NCI-H1105 (cell line): ENCODE data around the gene TMTC1.
A peak's percentile ranks its signal among the peaks of the same experiment; 100 is the strongest.

Experiments used
- DNase-seq: peaks from one replicate; lab custom pipeline; 2025; lab: John Stamatoyannopoulos, UW

TMTC1 gene

DNA sequence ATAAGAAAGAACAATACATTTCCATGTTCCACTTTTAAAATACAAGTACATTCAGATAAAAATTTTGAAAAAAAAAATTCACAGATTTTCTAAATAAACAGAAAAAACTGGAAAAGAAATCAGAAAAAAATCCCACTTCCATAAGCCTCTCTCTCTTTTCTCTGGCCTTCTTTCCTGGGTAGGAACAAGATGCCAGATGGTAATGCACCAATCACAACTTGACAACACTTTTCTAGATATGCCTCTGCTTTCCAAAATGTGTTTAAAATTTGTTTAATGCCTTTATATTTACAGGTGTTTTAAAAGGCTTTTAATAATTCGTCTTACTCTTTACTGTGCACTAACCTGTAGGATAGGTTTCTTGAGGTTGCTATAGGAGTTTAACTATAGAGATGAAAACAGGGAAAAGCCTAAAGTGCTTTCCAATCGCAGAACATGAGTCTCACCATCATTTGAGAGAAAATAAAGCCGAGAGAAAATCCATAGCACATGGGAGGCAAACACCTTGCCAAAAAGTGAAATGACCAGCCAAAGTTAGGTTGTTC lies 74.2 kb downstream of the TMTC1 start:
- no peak for DNase-seq

DNA sequence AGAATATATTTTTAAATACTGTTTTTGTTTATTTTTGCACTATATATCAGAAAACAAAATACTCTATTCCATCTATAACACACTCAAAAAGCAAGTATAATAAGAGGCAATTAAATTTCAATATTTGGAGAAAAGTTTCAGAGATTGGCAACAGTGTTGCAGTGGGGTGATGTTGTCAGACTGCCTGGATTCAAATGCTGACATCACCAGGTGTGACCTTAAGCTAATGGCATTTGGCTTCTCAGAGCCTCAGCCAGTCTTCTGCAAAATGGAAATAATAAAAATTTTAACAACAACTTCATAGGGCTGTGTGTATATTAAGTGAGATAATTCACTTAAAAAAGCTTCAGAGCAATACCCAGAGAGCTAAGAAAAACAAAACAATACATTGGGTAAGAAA lies 74.7 kb downstream of the TMTC1 start:
- DNase-seq, result no peak

DNA sequence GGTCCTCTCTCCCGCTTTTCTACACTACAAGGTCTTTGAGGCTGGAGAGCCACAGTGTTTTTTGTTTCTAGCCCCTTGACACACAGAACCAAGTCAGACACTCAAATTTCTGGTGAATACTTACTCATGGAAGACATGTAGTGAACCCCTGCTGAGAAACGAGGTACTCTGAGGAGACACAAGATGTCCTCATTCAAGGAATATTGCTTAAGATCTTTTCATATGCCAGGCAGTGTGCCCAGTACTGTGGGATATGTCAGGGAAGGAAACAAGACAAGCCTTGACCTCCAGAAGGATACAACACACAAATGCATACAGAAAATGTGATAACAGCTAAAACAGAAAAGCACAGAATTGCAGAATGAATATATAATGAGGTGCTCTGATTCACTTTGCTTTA lies 75.9 kb downstream of the TMTC1 start:
- DNase-seq, result no peak

DNA sequence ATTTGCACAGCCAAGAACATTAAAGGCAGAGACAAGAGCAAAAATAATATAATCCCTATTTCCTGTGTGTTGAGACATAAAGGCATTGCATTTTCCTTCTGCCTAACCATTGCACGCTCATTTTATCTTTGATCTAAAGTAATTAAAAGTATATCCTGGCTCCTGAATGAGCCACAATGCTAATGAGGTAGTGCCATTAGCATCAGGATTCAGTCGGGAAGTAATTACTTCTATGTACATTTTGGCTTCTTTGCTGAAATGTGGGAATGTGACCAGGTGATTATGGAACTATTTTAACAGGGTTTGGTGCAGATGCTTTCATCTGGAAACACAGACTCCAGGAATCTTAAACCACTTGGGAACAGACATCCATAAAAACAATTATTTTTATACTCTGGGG lies 77.4 kb downstream of the TMTC1 start:
- DNase-seq, result peak; percentile 7

DNA sequence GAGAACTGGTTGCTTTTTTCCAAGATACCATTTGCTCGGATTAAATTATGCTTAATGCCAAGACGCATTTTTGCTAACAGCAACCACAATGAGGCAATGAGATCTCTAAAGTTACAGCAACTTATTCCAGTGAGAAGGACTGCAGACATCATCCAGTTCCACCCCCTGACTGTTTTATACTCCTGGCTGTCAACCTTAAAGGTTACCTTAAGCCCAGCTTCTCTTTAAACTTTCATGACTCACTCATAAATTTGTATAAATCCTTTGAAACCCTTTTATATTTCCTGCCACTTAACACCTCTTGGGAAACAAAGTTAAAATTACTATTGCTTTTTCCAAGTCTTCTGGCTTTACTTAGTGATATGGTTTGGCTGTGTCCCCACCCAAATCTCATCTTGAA lies 80.2 kb downstream of the TMTC1 start:
- no peak for DNase-seq

DNA sequence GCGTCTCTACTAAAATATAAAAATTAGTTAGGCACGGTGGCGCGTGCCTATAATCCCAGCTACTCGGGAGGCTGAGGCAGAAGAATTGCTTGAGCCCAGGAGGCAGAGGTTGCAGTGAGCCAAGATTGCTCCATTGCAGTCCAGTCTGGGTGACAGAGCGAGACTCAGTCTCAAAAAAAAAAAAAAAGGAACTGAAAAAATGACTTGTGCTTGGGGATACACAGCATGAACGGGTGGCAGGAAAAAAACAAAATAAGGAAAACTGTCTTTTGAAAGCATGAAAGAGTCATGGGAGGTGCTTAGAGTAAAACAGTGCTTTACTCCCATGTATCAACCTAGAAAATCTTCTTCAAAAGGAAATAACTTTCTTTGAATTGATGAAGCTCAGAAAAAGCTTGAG lies 80.8 kb downstream of the TMTC1 start:
- no peak for DNase-seq

DNA sequence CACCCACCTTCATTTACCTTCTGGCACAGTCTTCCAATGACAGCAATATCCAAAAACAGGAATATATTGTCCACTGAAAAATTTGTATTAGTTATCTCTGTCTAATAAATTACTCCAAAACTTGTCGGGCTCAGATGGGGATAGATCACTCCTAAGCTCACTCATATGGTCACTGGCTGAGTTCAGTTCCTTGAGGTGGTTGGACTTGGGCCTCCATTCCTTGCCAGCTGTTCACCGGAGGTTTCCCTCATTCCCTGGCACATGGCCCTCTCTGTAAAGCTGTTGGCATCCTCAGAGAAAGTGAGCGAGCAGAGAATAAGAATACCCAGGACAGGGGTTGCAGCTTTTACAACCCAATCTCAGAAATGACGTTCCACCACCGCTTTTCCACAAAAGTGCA lies 81.5 kb downstream of the TMTC1 start:
- no peak for DNase-seq

DNA sequence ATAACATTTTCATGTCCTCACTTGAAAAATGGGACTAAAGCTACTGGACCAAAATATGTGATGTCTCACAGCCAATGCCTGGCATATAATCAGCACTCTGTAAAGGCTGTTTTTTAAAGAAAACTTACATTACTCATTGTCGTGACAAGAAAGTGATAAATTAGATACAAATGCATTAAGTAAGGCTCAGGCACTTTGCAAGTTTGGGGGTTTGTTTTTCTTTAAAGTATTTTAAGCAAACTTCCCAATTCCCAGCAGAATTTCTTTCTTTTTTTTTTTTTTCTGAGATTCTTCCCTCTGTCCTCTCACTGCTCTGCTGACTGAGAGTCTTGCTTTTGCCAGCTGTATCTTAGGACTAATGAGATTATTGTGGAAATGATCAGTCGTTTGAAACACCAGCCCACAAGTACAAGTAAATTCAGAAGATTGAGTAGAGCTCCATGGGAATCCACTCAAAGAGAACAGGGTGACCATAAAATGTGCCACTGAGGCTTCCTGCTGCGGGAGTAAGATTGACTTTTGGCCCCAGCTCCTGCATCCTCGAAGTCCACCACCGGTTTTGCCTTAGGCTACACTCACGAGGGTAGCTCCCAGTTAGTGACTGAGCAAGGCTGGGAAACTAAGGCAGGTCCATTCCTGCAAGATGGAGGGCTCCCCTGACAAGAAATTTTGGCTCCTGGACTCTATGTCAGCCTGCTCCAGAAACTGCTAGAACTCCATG lies 82.8 kb downstream of the TMTC1 start:
- no peak for DNase-seq

DNA sequence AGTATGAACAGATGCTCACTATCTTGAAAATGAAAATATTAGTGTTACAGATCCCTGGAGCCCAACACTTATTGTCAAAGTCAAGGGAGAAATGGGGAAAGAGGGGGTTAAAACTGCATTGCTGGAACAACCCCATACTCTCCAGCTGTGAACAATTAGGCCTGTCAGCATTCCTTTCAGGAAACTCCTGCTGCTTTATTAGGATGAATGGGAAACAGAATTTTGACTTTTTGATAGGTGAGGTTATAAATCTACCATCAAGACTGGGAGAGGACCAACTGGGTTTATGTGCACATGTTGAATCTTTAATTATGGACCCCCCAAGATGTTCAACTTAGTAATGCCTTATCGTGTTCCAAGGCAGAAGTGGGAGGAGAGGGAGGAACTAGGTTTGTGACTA lies 85.0 kb downstream of the TMTC1 start:
- no peak for DNase-seq

DNA sequence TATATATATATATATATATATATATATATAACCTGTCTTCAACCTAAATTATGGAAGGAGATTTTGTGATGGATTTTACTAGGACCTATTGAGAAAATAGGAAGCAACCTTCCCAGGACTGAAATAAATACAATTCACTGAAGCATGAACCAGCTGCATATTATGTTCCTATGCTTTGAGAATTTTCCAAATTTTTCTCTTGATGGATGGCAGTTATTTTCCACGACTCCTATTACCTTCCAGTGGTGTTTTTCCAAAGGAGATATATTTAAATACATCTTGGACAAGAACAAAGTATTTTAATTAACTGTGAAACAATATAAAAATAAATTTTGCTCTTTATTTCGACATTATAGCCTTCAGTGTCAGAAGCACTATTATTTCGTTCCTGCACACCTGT lies 87.9 kb downstream of the TMTC1 start:
- DNase-seq, result no peak

DNA sequence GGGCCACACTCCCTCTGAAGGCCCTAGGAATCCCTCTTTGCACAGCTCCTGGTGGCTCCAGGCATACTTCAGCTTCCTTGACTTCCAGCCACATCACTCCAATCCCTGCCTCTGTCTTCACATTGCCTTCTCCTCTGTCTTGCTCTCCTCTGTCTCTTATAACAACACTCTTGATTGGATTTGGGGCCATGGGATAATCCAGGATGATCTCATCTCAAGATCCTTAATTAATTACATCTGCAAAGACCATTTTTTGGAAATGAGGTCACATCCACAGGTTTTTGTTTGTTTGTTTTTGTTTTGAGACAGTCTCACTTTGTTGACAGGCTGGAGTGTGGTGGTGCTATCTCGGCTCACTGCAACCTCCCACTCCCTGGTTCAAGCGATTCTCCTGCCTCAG lies 88.7 kb downstream of the TMTC1 start:
- no peak for DNase-seq

DNA sequence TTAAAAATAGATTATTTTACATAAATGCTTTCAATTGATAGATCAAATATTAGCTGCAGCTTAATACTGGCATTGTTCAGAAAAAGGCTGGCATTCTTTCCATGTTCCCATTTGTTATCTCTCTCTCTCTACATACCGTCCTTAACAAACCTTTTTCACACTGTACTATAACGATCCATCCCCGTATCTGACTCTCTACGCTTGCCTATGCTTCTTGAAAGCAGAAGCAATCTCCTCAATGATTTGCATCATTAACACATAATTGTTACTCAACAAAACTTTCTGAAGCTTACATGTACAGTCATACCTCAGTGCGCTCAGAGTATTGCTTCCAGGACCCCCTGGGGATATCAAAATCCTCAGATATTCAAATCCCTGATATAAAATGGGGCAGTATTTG lies 89.7 kb downstream of the TMTC1 start:
- DNase-seq, result no peak

DNA sequence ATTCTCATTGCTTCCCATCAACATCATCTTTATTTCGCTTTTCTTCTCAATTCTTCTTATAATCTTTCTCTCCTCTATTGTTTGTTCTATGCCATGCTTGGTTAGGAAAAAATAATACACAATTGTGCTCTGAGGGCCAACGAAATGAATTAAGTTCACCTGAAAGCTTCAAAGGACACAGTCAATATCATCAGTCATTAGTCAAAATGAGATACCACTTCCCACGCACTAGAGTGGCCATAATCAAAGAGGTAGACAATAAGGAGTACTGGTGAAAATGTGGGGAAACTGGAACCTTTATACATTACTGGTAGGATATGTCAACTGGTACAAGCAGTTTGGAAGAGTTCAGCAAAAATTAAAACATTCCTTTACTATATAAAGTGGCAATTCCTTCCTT lies 91.5 kb downstream of the TMTC1 start:
- no peak for DNase-seq

DNA sequence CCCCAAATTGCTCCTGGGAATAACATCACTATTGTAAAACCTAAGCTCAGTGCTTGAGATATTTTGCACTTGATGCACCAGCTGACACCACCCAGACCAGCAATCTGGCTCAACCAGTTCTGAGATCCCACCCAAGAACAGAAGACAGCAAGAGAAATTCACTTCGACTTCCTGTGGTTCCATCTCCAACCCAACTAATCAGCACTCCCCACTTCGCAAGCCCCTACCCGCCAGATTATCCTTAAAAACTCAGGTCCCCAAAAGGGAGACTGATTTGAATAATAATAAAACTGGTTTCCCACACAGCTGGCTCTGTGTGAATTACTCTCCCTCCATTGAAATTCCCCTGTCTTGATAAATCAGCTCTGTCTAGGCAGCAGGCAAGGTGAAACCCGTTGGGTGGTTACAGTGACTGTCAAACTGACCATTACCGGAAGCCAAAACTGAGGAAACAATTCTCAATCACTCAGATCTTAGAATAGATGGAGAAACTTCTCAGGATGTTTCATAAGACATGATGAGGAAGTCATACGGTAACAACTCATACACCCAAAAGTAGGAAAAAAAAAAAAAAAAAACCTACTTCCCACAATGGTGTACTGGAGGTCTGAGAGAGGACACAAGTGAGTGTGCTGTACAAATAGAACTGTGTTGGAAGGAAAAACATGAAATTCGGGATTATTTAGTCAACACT lies 92.4 kb downstream of the TMTC1 start:
- DNase-seq, result no peak

DNA sequence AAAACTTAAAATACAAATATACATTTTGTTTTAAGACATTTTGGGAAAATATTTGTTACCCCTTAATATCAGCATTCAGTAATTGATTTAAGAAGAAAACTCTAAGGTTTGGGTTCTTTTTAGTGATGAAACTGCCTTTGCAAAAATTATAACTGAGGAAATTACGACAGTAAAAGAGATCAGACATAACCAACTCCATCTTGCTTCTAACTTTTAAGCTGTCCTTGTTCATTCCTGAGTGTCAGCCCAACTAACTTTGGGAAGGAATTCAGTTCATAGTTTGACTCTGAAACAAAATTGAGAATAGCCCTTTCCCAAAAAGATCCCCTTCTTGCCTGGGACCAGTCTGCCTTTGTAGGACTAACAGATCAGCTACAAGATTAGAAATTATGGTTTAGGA lies 93.0 kb downstream of the TMTC1 start:
- no peak for DNase-seq

DNA sequence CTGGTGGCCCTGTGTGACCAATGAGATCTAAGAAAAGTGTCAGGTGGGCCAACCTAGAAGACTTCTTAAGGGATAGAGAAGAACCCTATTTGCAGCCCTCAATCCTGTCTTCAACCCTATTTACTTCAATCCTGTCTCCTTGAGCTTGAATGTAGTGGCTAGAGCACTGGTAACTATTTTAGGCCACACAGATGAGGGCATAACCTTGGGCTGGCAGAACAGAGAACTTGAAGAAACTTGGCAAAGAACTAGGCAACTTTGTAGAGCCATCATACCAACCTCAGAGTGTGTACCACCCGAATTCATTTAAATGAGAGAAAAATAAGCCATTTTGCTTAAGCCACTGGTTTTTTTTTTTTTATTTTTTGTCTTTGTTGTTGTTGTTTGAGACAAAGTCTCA lies 94.8 kb downstream of the TMTC1 start:
- DNase-seq, result no peak

DNA sequence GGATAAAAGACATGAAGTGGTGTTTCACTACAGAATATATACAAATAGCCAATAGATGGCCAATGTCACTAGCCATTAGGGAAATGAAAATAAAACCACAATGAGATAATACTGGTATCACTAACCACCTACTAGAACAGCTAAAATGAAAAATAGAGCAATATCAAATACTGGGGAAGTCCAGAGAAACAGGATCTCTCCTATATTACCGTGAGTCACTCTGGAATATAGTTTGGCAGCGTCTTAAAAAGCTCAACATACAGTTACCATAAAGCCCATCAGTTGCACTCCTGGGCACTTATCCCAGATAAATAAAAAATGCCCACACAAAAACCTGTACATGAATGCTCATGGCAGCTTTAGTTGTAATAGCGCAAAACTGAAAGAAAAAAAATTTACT lies 101.7 kb downstream of the TMTC1 start:
- no peak for DNase-seq

DNA sequence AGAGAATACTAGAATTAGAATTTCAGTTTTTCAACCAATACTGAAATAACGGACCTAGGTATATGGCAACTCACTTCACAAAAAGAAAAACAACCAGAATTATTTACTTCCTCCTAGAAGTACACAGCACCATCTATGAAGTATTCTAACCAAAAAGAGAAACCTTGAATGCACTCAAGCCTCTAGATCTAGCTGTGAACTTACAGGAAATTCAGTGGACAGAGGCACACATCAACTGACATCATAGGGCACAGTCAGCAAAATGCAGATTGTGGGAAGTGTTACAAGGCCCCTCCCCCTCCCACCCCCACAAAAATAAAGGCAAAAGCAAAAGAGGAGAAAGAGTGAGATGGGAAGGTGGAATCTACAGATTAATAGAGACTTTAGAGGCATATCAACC lies 102.4 kb downstream of the TMTC1 start:
- no peak for DNase-seq

DNA sequence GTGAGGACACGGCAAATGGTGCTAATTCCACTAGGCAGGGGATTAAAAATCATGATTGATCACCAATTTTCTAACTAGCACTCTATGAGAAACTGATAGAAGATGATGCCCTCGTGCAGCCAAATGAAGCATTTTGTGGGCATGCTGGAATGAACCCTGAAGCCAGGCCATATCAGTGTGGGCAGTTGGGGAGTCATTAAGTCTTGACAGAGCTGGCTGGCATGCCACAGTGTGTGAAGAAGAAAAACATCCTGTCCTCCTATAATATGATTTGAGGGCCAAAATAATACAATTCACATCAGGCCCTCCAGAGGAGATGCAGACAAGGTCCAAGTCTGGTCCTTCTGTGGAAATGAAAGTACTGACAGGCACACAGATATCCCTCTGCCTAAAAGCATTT lies 107.1 kb downstream of the TMTC1 start:
- DNase-seq, result no peak

DNA sequence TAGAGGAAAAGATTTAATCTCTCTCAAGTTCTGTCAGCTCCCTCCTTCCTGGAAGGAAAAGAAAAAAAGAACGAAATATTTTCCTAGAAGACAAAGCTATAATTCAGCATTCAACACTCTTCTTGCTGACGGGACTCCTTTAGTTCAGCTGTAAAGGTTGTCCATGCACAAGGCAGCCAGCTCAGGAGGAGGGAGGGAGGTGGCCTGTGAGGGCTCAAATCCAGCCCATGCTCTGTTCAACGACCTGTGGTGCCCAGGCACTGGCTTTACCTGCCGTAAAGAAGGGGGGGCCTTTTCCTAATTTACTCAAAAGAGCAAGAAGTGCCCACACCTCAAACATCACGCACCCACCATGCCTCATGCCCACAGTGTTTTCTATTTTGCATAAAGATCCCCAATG lies 109.3 kb downstream of the TMTC1 start:
- no peak for DNase-seq

DNA sequence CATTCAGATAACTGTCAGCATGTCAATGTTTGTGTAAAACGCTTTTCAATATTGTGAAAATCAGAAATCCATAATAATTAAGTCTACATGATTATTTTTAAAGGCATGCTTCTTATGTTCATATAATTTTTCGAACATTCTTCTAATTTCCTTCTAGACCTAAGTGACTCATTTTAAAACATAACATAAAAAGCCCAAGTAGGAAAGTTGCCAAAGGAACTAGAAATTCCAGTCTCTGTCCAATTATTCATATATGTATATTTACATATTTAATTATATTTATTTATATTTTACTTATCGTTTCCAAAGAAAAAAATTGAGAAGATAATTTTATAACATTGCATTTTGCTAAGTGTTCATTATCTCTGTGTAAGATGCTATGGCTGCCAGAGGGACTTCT lies 110.4 kb downstream of the TMTC1 start:
- DNase-seq, result no peak

DNA sequence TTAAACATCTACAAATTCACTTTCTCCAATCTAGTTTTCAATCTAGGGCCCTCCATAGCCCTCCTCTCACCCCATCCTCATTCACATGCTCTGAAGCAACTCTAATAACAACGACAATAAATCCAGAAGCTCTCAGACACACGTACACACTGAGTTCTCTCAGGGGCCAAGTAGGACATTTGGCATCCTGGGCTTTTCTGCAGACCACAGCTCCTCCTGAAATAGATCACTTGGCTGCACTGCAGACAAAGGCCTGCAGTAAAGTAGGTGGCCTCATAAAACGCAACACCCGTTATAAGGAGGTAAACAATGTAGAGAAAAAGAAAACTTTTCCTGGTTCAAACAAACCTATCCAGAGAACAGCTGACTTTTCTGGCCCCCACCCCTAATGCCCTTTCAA lies 111.2 kb downstream of the TMTC1 start:
- DNase-seq, result no peak

DNA sequence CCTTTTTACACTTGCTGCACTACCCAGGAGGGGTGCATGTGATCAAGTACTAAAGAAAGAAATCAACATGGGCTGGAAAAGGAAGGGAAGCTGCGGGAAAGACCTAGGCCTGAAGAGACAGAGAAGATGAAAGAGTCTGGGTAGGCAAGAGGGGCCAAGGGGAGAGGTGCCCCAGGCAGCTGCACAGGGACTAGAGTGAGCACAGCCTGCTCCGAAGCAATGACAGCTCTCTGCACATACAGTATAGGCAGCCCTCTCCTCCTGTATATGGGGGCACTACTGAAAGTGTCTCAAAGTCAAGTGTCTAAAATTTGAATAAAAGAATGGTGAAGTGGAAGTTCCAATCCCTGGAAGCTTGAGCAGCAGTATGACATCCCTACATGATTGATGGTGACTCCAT lies 112.0 kb downstream of the TMTC1 start:
- DNase-seq, result no peak

DNA sequence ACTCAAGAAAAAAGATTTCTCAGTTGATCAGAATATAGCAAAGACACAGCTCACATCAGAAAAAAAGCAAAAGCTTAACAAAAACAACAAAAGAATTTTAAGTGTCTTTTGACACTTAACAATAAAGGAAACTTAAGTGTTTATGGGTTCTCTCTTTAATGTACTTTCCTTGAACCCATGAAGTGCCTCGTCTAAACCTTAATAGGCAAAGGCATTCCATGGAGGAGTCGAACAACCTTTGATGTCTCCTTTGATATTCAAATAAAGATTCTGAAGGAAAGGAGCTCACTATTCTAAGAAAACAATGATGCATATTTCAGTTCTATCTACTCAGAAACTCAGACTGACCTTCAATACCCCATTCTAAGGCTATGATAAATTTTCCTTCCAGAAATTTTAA lies 116.7 kb downstream of the TMTC1 start:
- DNase-seq, result no peak
